HG03521 (cell line): ENCODE measurements around the gene C1orf185.
"Not testable (repeated sequence)": the region's sequence is repeated elsewhere in the genome, so short reads cannot be mapped to it uniquely, and the experiment has no call there.

Experiments
- ATAC-seq: cut with Tn5 transposase; IDR thresholded peaks from one replicate; pipeline ENCODE4 v1.9.1; 2021; ENCODE audit warnings: mild to moderate bottlenecking, moderate library complexity; ENCODE audit not compliant: unreplicated experiment

The C1orf185 gene

GRCh38 chr1:51133045-51133444, 31.0 kb downstream of the C1orf185 start:
- ATAC-seq: no peak

GRCh38 chr1:51137696-51138095, 35.7 kb downstream of the C1orf185 start:
- ATAC-seq: not testable (repeated sequence)

DNA sequence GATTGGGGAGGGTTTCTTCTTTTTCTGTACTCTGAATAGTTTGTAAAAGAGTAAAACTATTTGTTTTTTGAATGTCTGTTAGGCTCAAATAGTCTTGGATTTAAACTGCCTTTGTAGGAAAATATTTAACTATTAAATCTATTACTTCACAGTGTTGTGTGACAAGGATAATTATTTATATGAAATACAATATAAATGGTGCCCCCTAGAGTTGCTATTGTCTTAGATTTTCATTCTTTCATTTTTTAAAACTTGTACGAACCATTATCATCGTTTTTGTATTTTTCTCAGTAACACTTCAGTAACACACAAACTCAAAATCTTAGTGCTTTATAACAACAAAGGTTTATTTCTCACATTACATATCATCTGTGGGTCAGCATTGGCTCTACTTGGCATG, 37.4 kb downstream of the C1orf185 start:
- ATAC-seq: no peak

- ATAC-seq: no peak
Measured at GRCh38 chr1:51147394-51147793, 45.4 kb downstream of the C1orf185 start.

- ATAC-seq: no peak
Measured at GRCh38 chr1:51154776-51155175, 52.7 kb downstream of the C1orf185 start.

- ATAC-seq: no peak
Measured at GRCh38 chr1:51156752-51157151, 54.7 kb downstream of the C1orf185 start.

- ATAC-seq: no peak
Measured at GRCh38 chr1:51157395-51157794, 55.4 kb downstream of the C1orf185 start.

DNA sequence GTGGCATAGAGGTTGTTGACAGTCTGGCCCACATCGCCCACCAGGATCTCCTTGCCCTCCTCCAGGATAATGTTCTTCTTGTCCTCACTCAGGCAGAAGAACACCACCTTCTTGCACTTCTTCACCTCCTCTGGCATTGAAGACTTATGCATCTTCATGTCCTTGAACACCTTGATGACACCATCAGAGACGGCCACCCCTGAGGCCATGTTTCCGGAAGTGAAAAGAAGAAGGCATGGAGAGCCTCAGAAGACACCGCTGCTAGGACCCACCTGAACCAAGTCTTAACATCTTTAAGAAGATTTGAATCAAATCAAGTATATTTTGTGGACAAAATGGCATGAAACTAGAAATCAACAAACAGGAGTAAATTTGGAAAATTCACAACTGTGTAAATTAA, 56.2 kb downstream of the C1orf185 start:
- no peak for ATAC-seq

DNA sequence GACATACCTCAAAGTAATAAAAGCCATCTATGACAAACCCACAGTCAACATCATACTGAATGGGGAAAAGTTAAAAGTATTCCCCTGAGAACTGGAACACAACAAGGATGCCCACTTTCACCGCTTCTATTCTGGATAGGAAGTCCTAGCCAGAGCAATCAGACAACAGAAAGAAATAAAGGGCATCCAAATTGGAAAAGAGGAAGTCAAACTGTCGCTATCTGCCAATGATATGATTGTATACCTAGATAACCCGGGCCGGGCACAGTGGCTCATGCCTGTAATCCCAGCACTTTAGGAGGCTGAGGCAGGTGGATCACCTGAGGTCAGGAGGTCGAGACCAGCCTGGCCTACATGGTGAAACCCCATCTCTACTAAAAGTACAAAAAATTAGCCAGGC, 60.5 kb downstream of the C1orf185 start:
- not testable (repeated sequence) for ATAC-seq

DNA sequence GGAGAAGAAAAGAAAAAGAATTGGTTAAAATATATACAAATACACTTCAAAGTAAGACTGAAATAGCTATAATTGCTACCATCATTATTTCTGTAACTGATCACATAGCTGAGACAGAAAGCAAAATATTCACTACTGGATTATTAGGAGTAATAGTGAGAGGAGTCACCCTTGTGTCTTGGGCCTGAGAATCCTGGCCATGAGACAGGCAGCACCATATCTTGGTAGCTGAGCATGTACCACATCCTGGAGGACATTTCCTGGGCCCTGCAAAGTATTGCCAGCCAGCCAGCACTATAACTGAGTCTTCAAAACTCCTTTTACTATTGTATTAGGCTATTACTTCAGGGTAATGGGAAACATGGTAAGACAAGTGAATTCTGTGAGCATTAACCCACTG, 63.5 kb downstream of the C1orf185 start:
- ATAC-seq: no peak

GRCh38 chr1:51168266-51168845, 66.3 kb downstream of the C1orf185 start:
- ATAC-seq: no peak

GRCh38 chr1:51168936-51169335, 66.9 kb downstream of the C1orf185 start:
- no peak for ATAC-seq

DNA sequence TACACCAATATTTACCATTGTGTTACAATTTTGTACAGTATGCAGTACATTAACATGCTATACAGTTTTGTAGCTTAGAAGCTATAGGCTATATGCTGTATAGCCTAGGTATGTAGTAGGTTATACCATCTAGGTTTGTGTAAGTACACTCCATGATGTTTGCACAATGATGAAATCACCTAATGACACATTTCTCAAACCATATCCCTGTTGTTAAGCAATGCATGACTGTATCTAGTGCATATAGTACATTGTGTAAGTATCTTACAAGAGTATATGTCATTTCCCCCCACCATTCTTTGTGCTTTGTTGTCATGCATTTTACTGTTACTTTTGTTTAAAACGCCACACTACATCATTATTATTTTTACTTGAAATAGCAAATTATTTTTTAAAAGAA, 68.3 kb downstream of the C1orf185 start:
- no peak for ATAC-seq

- no peak for ATAC-seq
Measured at GRCh38 chr1:51172811-51173210, 70.8 kb downstream of the C1orf185 start.

- no peak for ATAC-seq
Measured at GRCh38 chr1:51175278-51175677, 73.2 kb downstream of the C1orf185 start.

DNA sequence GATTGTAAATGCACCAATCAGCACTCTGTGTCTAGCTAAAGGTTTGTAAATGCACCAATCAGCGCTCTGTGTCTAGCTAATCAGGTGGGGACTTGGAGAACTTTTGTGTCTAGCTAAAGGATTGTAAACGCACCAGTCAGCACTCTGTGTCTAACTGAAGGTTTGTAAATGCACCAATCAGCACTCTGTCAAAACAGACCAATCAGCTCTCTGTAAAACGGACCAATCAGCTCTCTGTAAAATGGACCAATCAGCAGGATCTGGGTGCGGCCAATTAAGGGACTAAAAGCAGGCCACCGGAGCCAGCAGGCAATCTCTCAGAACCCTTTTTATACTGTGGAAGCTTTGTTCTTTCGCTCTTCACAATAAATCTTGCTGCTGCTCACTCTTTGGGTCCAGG, 76.0 kb downstream of the C1orf185 start:
- ATAC-seq: not testable (repeated sequence)

- no peak for ATAC-seq
Measured at GRCh38 chr1:51188230-51188629, 86.2 kb downstream of the C1orf185 start.

DNA sequence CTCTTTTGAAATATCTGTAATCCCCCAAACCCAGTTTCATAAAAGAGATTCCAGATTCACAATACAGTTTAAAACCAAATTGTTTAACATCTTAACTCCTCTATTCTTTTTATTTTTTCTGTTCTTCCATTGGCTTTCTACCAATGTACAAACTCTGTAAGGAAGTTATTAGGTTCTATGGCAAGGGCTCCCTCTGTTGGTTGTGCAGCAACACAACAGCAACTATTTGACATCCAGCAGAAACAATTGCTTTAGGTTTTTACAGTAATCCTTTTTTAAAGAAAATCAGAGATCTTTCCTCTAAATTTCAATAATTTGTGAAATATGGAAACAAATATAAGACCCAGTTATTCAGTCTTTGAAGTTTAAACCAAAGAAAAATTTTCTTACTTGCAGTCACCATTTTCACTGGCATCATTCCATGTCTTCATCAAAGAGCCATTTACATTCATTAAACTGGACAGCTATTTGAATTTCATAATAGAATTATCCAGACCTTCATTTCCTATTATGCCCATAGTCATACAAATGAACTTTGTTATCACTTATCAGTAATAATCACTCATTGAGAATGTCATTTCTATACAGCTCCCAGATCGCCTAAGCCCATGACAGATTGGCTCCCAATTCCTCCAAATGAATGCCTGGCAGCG, 87.5 kb downstream of the C1orf185 start:
- no peak for ATAC-seq

- ATAC-seq: no peak
Measured at GRCh38 chr1:51190961-51191360, 88.9 kb downstream of the C1orf185 start.

DNA sequence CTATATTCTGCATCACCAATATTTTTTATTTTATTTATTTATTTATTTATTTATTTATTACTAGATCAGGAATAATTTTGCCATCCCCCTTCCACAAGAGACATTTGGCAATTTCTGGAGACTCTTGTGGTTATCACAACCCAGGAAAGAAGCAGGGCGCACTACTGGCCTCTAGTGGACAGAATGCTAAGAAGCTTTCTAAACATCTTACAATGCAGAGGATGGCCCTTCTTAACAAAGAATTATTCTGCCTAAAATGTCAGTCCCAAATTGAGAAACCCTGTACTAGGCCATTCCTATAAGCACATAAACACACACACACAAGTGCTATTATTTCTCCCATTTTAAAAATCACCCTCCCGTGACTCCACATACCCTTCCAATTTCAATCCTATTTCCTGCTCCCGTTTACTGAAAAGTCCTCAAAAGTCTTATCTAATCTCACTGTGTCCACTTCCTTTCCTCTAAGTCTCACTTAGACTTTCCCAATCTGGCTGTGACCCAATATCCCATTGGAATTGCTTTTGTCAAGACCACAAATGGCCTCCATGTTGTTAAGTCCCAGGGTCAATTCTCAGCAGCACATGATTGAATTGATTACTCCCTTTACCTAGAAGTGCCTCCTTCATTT, 90.3 kb downstream of the C1orf185 start:
- no peak for ATAC-seq

DNA sequence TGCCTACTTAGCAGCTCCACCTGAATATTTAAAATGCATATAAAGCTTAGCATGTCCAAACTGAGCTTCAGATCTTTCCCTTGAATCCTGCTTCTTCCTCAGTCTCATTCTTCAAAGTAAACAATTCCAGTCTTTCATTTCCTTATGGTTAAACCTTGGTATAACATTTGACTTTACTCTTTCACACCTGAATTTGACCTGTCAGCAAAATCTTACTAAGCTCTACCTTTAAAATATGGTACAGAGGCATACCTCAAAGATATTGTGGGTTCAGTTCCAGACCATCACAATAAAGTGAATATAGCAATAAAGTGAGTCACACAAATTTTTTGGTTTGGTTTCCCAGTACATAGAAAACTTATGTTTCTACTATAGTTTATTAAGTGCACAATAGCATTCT, 91.5 kb downstream of the C1orf185 start:
- ATAC-seq: no peak
